Measurements from ENCODE around the gene TXLNG.

DNA sequence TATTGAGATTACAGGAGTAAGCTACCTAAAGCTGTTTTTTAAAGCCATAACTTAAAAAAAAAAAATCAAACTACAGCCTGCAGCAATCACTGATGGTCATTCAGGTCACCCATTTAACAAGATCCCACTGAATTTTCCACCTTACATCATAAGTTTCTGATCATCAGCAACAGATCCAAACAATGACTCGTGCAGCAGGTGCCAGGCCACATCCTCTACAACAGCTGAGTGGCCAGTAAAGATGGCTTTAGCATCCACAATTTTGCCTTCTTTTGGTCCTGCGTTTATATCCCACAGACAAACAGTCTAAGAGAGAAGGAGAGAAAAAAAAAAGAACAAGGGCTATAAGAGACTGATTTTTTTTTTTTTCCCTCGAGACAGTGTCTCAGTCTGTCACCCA is 67.3 kb downstream of the TXLNG start:
- TF ChIP-seq CTCF (IDR thresholded peaks at IDR 0.05) (no peak), POLR2A (IDR thresholded peaks at IDR 0.05) (no peak)

All from lower leg skin (tissue), 3 donors.